NCI-H2081 (cell line): ENCODE data around the gene TMEM60.

Source experiments
- DNase-seq, 2 experiments: peaks; one replicate each; lab custom pipeline; 2025; lab: John Stamatoyannopoulos, UW

The TMEM60 gene

GRCh38 chr7:77771901-77772300 is 26.3 kb downstream of the TMEM60 start:
- no peak for DNase-seq

GRCh38 chr7:77770316-77770715 is 27.9 kb downstream of the TMEM60 start:
- no peak for DNase-seq

GRCh38 chr7:77766801-77767605 is 31.2 kb downstream of the TMEM60 start:
- DNase-seq = no peak

- no peak for DNase-seq
Measured at GRCh38 chr7:77765906-77766800, 32.1 kb downstream of the TMEM60 start.

GRCh38 chr7:77765481-77765880 is 32.8 kb downstream of the TMEM60 start:
- DNase-seq = no peak

- DNase-seq = no peak
Measured at GRCh38 chr7:77760809-77761453, 37.3 kb downstream of the TMEM60 start.

GRCh38 chr7:77759294-77759889 is 38.8 kb downstream of the TMEM60 start:
- DNase-seq = peak; percentile 60 to 62

- DNase-seq = no peak
Measured at GRCh38 chr7:77757589-77757988, 40.6 kb downstream of the TMEM60 start.

GRCh38 chr7:77753173-77753572 is 45.1 kb downstream of the TMEM60 start:
- peak in 1 of 2 experiments; percentile 79 for DNase-seq

- no peak for DNase-seq
Measured at GRCh38 chr7:77752016-77752415, 46.2 kb downstream of the TMEM60 start.

GRCh38 chr7:77747718-77748117 is 50.5 kb downstream of the TMEM60 start:
- DNase-seq = no peak

- DNase-seq = no peak
Measured at GRCh38 chr7:77747178-77747577, 51.1 kb downstream of the TMEM60 start.

- DNase-seq = no peak
Measured at GRCh38 chr7:77746824-77747165, 51.4 kb downstream of the TMEM60 start.

GRCh38 chr7:77746164-77746823 is 51.9 kb downstream of the TMEM60 start:
- DNase-seq = no peak

- DNase-seq = no peak
Measured at GRCh38 chr7:77745746-77746145, 52.5 kb downstream of the TMEM60 start.
